ENCODE results near the gene KRTAP5-5.

GRCh38 chr11:1628506-1629325 lies 859 bp upstream of the KRTAP5-5 start:
- TF ChIP-seq TAF1 (IDR thresholded peaks at IDR 0.05; ENCODE audit: low read depth, low read length): no peak
- TF ChIP-seq POLR2A (IDR thresholded peaks at IDR 0.05; ENCODE audit: low read depth, low read length): no peak
- no peak for TF ChIP-seq POLR2AphosphoS5 (IDR thresholded peaks at IDR 0.05; ENCODE audit: low read depth, low read length)

Data from GM12891 (cell line).